ENCODE data around the gene NEO1.
"Not testable (repeated sequence)": the region's sequence is repeated elsewhere in the genome, so short reads cannot be mapped to it uniquely, and the experiment has no call there.

GRCh38 chr15:73300286-73300685 lies 248.0 kb downstream of the NEO1 start:
- TF ChIP-seq CTCF (IDR thresholded peaks at IDR 0.05); JUND (IDR thresholded peaks at IDR 0.05); MXI1 (IDR thresholded peaks at IDR 0.05; ENCODE audit: low read depth, low read length); RCOR1 (IDR thresholded peaks at IDR 0.05; ENCODE audit: low read length); EZH2phosphoT487 (IDR thresholded peaks at IDR 0.05; ENCODE audit: borderline replicate concordance, low read depth); POLR2AphosphoS5 (IDR thresholded peaks at IDR 0.05; ENCODE audit: low read depth, low read length); USF1 (IDR thresholded peaks at IDR 0.05; ENCODE audit: borderline replicate concordance, low read depth); REST (IDR thresholded peaks at IDR 0.05; ENCODE audit: low read depth, low read length); USF2 (IDR thresholded peaks at IDR 0.05; ENCODE audit: borderline replicate concordance, low read depth, low read length); NRF1 (IDR thresholded peaks at IDR 0.05; ENCODE audit: low read depth, low read length); PBX3 (IDR thresholded peaks at IDR 0.05): not testable (repeated sequence)
